ENCODE measurements around the gene HIGD1C. TPM values are rescaled to one million over a fixed set of nuclear protein-coding genes. Genes with fewer than 3 reads are reported as not detected.
"Not testable (repeated sequence)": the region's sequence is repeated elsewhere in the genome, so short reads cannot be mapped to it uniquely, and the experiment has no call there.

HIGD1C gene
- total and polyA plus RNA-seq, 2 experiments from 2014 or later = not detected

GRCh38 chr12:50949801-50950302 is 2.5 kb upstream of the HIGD1C start:
- H3K9me3 ChIP-seq (ENCODE audit: low read depth) = no peaks in the 10 kb centered on the region
- no peak overlapping the region for H3K4me3 ChIP-seq
- no peaks in the 10 kb centered on the region for H3K36me3 ChIP-seq
- DNase-seq (ENCODE audit: low read depth in 1 of 2, low spot score in 1 of 2) = no peak
- no peaks in the 10 kb centered on the region for H3K4me1 ChIP-seq (ENCODE audit: low read depth)
- no peak overlapping the region for H3K27ac ChIP-seq
- H3K27me3 ChIP-seq = no peaks in the 10 kb centered on the region
- TF ChIP-seq CTCF (IDR thresholded peaks at IDR 0.05; ENCODE audit: low read depth, low read length) = no peak

- no peak for TF ChIP-seq CTCF (IDR thresholded peaks at IDR 0.05; ENCODE audit: low read depth, low read length)
- DNase-seq (ENCODE audit: low read depth in 1 of 2, low spot score in 1 of 2) = no peak
Observed at GRCh38 chr12:50951112-50951511, 1.2 kb upstream of the HIGD1C start.

GRCh38 chr12:50953047-50953446 is 703 bp downstream of the HIGD1C start:
- no peak for TF ChIP-seq CTCF (IDR thresholded peaks at IDR 0.05; ENCODE audit: low read depth, low read length)
- H3K9me3 ChIP-seq (ENCODE audit: low read depth) = no peaks in the 10 kb centered on the region
- no peak for DNase-seq (ENCODE audit: low read depth in 1 of 2, low spot score in 1 of 2)

More at GRCh38 chr12:50951112-50951511, 1.2 kb upstream of the HIGD1C start:
- no peaks in the 10 kb centered on the region for H3K27me3 ChIP-seq
- H3K36me3 ChIP-seq = no peaks in the 10 kb centered on the region
- H3K4me3 ChIP-seq = no peak overlapping the region
- no peaks in the 10 kb centered on the region for H3K9me3 ChIP-seq (ENCODE audit: low read depth)
- H3K27ac ChIP-seq = no peak overlapping the region
- no peaks in the 10 kb centered on the region for H3K4me1 ChIP-seq (ENCODE audit: low read depth)

GRCh38 chr12:50954789-50955188 is 2.4 kb downstream of the HIGD1C start:
- not testable (repeated sequence) for H3K9me3 ChIP-seq (ENCODE audit: low read depth); H3K27me3 ChIP-seq; H3K4me3 ChIP-seq; H3K4me1 ChIP-seq (ENCODE audit: low read depth); H3K27ac ChIP-seq; H3K36me3 ChIP-seq; DNase-seq (ENCODE audit: low read depth in 1 of 2, low spot score in 1 of 2)

More at GRCh38 chr12:50953047-50953446, 703 bp downstream of the HIGD1C start:
- no peak overlapping the region for H3K27ac ChIP-seq
- no peaks in the 10 kb centered on the region for H3K27me3 ChIP-seq
- no peaks in the 10 kb centered on the region for H3K36me3 ChIP-seq
- H3K4me3 ChIP-seq = no peak overlapping the region
- no peaks in the 10 kb centered on the region for H3K4me1 ChIP-seq (ENCODE audit: low read depth)

- H3K36me3 ChIP-seq = no peaks in the 10 kb centered on the region
- peaks cover 5% of the 10 kb centered on the region for H3K4me1 ChIP-seq (ENCODE audit: low read depth)
- H3K27me3 ChIP-seq = no peaks in the 10 kb centered on the region
- DNase-seq (ENCODE audit: low read depth in 1 of 2, low spot score in 1 of 2) = no peak
- no peaks in the 10 kb centered on the region for H3K9me3 ChIP-seq (ENCODE audit: low read depth)
- no peak overlapping the region for H3K27ac ChIP-seq
- TF ChIP-seq CTCF (IDR thresholded peaks at IDR 0.05; ENCODE audit: low read depth, low read length) = no peak
- no peak overlapping the region for H3K4me3 ChIP-seq
Observed at GRCh38 chr12:50955288-50955687, 2.9 kb downstream of the HIGD1C start.

- DNase-seq (ENCODE audit: low read depth in 1 of 2, low spot score in 1 of 2) = no peak
- no peak overlapping the region for H3K4me3 ChIP-seq
- no peak for TF ChIP-seq CTCF (IDR thresholded peaks at IDR 0.05; ENCODE audit: low read depth, low read length)
- no peaks in the 10 kb centered on the region for H3K36me3 ChIP-seq
- no peaks in the 10 kb centered on the region for H3K9me3 ChIP-seq (ENCODE audit: low read depth)
- no peaks in the 10 kb centered on the region for H3K27me3 ChIP-seq
- no peak overlapping the region for H3K27ac ChIP-seq
- peaks cover 7% of the 10 kb centered on the region for H3K4me1 ChIP-seq (ENCODE audit: low read depth)
Observed at GRCh38 chr12:50955697-50956096, 3.4 kb downstream of the HIGD1C start.

Data from cardiac muscle cell (in vitro differentiated cells and primary cell).